GM21619 (cell line): ENCODE measurements around the gene BCL11B.
"Not testable (repeated sequence)": the region's sequence is repeated elsewhere in the genome, so short reads cannot be mapped to it uniquely, and the experiment has no call there.

ENCODE experiments used
- ATAC-seq: cut with Tn5 transposase; IDR thresholded peaks from one replicate; pipeline ENCODE4 v1.9.1; 2021; ENCODE audit not compliant: unreplicated experiment

Gene BCL11B

DNA sequence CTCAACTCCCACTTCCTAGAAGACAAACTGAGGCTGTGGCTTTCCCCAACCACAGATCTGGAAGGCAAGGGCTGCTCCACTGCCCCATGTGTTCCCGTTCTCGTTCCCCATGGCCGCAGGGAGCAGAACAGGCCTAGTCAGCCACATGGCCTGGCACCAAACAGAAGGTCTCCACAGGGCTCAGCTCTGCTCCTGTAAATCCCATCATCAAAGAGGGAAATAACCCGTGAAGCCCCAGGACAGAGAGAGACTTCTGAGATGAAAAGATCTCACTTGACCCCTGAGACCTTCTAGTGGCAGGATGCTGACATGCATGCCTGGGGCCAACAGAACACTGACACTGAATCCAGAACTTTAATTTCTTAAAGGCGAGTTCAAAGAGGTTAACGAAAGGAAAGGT is 68.9 kb downstream of the BCL11B start:
- ATAC-seq = no peak

DNA sequence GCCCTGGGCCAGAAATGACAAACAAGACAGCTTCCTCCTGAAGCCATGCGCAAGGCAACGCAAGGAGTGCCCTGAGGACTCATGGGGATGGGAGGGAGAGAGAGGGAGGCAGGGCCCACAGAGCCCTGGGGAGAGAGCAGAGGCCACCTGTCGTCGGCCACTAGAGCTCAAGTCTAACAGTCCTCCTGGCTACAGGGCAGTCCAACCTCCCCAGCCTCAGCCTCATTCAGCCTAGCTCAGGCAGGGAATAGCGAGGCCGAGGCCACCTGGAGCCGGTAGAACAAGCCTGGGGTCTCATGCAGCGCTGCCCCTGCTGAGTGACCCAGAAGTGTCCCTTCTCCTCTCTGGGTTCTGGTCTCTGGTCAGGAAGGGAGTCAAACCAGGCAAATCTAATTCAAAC is 69.5 kb downstream of the BCL11B start:
- ATAC-seq = no peak

DNA sequence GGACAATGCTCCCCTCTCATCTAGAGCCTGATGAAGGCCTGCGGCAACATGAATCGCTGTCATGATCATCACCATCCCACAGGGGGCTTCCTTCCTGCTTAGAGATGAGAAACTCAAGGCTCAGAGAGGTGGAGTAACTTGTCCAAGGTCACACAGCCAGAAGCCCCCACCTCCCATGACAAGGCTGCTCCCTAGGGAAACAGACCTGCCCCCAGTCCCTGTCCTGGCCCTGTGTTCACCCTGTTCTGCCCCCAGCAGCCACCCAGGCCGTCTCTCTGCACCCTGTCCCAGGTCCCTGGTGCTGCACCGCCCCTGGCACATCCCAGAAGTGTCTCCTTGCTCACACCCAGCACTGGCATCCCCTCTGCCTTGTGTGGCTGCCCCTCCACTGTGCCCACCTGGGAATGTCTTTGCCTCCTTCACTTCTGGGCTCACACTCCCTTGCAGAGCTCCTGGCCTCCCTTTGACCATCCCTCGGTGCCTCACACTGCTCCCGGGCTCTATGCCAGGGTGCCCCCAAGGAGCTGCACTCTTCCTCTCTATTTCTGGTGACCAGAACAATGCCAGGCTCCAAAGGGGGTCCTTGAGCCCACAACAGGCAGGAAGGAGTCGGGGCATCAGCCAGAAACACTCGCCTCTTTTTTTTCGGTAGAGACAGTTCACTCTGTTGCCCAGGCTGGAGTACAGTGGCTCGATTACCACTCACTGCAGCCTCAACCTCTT is 70.5 kb downstream of the BCL11B start:
- ATAC-seq = no peak

DNA sequence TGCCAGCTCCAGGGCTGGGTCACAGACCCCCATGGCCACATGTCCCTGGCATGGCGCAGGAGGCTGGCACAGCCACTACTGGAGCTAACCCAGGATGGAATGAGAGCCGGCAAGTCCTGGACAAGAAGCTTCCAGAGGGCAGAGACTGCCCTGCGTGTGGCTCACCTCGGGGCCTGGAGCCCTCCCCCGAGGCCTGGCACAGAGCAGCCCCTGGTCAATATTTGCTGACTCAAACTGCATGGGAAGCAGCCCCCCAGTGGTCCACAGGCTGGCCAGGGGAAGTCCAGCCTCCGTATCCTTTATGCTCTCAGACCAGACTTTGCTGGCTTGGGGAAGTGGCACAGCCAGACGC is 71.4 kb downstream of the BCL11B start:
- no peak for ATAC-seq

DNA sequence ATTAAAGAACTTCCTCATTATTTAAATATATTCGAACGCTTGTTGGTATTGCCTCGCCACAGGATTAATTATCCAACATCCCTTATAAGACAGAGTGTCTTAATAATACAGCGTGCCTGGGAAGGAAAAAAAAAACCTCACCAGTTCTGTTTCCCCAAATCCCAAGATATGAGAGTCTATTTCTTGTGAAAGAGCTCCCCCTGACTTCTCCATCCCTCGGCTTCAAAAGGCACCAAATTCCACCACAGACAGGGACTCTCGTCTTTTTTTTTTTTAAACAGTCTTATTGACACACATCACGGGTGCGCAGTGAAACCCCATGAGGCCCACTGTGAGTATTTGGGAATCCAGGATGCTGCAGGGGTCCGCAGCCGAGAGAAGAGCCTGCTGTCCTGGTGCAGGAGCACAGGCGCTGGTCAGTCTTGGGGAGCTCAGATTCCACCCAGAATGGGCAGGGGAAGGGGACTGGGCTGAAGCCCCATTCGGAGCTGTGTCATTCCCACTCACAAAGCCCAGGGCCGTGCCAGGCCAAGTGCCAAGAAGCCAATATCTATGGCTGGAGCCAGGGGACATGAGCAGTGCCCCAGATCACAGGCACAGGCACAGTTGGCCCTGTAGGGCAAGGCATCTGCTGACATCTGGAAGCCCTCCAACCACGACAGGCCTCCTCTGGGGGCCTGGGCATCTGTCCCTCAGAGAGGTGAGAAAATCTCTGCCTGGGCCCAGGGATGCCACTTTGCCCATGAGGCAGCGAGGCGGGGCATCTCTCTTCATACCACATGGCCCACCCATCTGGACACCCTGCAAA is 71.9 kb downstream of the BCL11B start:
- ATAC-seq = no peak

DNA sequence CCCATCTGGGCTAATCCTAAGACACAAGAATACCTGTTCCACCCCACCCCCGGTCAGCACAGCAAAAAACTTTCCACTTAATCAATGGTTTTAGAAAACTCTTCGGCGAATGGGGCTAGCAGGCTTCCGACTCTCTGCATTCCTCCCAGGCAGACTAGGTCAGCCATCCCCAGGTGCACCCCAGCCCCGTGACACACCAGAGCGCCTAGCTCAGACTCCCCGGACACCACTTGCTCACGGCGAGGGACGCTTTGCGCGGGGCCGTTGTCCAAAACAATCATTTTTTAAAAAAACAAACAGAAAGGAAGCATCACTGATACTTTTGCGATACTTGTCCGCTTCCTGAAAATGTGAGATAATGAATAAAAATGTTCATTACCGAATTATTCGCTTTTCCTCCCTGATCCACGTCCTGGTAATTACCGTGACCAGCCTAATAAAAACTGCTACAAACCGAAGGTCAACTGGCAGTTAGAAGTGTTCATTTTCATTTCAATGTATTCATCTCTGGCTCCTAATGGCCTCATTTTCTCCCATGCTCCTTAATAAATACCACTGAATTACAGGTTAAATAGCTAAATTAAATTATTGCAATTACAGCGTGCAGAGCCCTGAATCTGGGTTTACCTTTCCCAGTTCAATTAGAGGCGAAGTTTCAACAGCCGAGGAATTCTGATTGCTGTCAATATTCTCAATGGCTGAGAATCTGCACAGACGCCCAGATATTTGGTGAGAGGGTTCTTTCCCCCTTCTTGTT is 73.1 kb downstream of the BCL11B start:
- ATAC-seq = no peak

DNA sequence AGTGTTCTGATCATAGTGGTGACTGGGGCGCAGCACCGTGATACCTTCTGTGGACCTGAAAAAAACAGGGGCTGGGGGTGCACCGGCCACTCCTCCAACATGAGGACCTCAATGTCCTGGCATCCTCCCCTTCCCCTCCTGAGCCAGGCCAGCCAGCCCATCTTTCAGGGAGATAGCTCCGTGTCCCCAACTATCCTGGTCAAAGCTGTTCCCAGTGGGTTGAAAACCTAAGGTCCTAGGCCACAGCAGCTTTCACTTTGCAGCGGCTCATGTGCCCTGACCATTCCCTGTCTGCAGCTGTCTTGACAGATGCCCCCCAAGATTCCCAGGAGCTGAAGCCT is 75.7 kb downstream of the BCL11B start:
- no peak for ATAC-seq

DNA sequence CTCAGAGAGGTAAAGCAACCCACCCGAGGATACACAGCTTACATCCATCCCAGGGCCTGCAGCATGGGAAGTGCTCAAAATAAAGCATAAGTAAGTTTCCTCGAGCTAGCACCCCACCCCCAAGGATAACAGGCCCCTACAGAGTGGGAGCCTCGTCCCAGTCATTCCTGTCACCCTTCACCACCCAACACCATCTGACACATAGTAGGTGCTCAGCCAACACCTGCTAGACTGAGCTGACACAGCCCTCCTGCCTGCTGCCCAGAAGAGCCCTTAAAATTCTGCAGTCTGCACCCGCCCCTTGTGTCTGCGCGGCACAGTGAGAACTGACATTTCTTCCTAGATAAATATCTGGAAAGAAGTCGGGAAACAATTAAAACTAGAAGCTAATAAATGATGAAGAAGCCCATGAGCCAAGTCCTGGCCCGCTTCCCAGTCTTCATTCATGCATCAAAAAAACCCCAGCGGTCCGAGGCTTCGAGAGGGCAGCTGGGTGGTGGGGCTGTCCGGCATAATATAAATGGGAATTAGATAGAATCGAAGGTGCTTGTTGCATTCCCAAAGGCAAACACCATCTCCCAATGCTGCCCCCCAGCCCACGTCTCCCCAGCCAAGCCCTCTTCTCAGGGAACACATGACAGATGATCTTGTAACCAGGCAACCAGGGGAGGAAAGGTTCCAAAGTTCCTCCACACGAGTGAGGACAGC is 76.2 kb downstream of the BCL11B start:
- no peak for ATAC-seq

DNA sequence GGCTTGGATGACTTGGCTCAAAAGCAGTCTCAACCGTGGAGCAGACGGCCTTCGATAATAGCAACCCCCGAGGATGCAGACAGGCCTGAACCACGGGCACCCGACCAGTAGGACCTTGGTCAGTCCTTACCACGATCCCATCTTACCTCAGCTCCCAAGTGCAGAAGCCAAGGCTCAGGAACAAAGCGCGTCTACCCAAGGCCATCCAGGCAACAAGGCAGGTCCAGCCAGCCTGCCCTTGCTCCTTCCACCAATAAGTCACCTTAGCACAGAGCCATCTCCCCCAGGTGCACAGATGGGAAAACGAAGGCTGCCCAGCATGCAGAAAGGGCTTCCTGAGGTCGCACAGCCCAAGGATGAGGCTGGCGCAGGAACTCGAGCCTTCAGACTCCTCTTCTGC is 77.3 kb downstream of the BCL11B start:
- ATAC-seq = no peak

DNA sequence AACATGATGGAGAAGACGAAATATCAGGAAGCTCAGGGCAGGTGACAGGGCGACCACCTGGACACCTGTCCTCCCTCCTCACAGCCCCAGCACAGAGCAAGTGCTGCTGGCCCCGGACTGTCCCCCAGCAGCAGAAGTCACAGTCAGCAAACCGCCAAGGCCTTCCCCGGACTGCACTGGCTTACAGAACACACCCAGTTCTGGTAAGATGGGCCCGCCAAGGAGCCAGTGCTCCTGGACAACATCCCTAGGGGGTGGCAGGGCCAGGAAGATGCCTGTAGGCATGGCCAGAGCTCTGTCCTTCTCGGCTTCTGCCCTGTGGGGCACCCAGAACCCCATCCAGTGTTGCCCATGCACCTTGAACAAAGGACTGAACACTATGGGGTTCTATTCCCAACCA is 77.9 kb downstream of the BCL11B start:
- no peak for ATAC-seq

DNA sequence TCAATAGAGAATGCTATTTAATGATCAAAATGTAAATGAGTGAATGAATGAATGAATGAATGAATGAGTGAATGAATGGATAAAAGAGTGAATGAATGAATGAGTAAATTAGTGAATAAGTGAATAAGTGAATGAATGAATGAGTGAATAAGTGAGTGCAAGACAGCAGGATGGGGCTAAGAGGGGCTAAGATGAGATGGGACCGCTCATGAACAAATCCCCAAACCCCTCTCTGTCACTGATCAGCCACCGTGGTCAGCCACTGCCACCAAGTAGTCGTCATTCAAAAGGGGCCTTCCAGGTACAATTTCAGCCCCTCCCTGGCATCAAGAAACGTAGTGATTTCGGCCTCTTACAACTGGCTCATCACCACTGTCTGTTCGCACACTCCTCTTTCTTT is 79.2 kb downstream of the BCL11B start:
- ATAC-seq = no peak

DNA sequence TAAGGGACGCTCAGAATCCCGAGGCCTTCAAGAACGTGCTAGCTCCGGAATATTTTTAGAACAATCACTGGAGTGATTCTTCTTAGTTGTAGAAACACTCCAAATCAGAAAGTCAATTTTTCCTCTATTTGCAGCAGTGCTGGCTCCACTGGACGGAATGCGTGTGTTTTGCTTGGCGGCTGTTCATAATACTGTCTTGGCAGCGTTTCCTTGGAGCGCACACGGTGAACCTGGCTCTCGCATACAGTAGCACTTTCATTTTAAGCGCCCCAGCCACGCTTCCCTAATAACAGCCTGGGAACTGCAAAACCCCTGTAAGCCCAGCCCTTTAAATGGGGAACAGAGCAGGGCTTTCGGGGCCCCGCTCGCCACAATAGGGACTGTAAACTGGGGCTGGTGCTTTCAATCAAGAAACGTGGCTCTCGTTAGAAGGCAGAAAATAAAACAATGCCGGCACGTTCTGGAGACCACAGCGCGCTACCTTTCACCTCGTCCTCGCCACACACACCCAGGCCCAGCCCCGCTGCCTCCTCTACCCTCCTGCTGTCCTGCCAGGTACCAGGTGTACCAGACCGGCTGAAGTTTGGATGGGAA is 79.9 kb downstream of the BCL11B start:
- ATAC-seq = no peak

DNA sequence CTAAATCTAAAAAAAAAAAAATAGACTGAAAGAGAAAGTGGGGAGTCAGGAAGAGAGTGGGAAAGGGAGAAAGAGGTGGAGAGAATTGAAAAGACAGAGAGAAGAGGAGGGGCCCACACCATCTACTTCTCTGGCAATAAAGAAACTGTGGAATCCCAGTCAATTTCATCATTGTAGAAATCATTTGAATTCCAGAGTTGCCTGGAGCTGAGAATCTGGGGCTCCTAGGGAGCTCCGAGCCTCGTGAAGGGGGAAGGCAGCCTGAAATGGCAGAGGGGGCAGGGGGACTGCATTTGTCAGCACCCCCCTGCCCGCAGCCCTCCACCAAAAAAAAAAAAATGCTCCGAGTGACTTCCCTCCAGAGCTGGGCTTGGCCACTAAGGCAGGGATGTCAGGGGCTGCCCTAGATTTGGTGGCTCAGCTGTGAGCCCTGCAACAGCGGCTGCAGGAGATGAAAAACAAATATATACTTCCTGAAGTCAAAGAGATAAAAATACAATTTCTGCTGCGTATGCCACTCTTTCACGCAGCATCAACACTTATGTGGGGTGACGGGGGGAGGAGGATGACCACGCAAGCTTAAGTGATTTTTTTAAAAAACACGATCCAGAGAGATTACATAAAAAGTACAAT is 80.5 kb downstream of the BCL11B start:
- no peak for ATAC-seq

DNA sequence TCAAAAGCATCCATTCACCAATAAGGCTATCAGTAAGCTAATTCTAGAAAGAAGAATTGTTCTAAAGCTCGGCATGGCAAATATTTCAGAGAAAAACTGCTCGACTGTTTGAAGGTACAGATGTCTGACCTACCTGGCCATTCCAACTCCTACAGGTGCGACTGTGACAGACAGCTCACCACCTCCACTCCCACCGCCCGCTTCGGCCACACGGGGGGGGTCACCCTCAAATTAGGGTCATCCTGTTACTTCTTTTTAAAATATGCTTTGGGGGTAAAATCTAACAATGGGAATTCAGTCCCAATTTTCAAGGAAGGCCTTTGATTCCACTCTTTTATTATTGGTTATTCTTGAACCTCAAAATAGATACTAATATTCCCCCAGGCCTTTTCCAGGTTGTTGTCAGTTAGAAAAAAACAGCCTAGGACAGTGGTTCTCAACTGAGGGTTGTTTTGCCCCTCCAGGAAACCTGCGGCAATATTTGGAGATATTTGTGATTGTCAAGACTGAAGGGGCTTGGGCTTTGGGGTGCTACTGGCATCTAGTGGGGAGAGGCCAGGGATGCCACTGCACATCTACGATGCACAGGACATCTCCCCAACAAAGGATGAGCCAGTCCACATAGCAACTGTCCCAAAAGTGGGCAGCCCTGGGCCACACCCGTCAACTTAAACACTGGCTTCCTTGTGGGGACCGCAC is 81.2 kb downstream of the BCL11B start:
- ATAC-seq = no peak

DNA sequence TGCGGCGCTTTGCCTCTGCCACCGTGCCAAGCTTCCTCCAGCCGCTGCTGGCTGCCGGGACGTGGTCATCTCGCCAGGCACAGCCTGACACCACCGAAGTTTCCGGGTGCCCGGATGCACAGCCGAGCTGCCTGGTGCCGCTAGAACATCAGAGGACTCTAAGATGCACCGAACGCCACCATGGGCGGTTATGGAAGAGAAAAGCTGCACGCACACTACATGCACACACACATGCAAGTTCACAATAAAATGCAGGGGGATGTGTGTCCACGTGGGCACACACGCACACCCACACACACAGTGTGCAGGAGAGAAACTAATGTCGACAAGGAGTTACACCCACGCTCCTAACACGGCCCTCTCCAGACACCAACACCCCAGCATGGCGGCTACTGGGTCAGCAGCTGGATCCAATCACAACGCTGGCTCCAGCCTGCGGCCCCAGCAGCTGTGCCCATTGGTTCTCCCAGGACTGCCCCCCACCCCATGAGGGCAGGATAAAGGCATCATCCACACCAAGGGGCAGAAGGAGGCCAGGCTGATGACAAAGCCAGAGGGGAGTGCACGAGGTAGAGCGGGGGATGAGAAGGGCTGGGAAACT is 82.7 kb downstream of the BCL11B start:
- no peak for ATAC-seq

DNA sequence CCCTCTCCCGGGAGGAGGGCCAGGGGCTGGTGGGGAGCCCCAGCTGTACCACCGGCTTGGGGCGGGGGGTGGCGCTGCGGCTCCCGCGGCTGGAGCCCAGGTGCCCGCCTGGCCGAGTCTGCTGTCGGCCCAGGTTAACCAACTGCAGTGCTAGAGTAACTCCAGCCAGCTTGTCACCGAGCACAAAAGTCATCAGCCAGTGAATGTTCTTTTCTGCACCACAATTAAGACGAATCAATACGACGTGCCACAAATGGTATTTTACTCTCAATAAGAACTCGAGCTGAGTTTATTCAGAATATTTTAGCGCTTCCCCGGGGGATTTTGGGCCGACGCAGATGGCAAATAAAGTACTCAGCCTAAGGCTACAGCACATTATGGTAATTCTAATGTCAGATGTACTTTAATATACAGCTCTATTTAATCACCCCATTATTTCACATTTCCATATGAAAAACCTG is 83.2 kb downstream of the BCL11B start:
- no peak for ATAC-seq

DNA sequence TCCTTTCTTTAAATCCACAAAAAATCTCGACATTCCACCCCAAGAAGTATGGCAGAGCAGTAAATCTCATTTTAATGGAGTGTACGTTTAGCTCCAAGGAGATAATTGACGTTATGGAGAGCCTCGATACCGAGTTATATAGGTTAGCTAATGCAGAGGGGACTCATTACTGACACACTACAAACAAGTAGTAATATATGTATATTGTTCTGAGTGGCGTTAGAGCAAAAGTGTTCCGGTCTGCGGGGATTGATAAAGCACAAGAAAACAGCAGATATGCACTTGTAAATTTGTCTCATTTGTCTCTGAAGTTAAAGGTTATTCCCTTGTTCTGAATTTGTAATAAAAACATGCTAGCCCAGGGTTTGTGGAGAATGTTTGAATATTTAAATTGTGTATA is 84.1 kb downstream of the BCL11B start:
- ATAC-seq = no peak

DNA sequence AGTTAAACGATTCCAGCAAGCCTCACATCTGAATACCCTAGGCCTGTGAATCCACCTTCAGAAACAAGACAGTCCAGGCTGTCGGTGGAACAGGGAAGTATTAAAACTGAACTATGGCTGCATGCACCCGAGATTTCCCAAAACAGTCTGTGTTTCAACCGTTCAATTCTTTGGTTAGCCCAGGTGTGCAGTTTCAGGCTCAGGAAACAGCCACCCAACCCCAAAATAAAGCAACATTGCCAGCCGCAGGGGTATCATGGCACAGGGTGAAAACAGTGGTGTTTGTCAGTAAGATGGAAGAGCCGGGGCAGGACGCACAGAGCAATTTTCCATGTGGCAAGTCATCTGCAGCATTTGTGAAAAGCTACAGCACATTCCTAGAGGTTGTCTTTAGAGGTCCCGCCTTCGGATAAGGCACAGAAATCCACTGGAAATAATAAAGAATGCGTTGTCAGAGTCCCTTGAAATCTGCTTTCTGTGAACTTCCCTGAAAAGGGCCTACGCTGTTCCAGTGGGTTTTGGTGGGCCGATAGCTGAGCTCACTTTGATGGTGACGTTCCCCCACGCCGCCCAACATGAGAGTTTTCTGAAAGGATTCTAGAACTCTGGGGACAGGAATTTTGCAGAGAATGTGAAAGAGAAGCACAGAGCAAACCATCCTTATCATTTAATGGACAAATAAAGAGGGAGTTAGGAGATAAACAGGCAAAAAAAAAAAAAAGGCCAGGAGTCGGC is 84.9 kb downstream of the BCL11B start:
- ATAC-seq = no peak

DNA sequence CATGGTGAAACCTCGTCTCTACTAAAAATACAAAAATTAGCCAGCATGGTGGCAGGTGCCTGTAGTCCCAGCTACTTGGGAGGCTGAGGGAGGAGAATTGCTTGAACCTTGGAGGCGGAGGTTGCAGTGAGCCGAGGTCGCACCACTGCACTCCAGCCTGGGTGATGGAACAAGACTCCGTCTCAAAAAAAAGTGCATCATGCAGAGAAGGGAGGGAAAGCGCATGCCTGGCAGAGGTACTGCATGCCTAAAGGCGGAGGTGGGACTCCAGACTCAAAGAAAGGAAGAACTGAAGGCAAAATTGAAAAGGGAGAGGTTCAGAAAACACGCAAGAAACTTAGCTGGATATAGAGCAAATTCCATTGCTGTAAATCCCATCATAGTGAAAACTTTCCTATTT is 85.7 kb downstream of the BCL11B start:
- ATAC-seq = not testable (repeated sequence)
